Mucosa of rectum (tissue), 2 donors: ENCODE measurements around the gene RASD1.

Experiments used
- H3K27ac ChIP-seq, 2 donors: one replicate each; pipeline ENCODE4 v1.7.0; 2013; ENCODE audit warnings: inconsistent platforms in 2 of 2, low read depth in 2 of 2, low read length in 2 of 2
- H3K27me3 ChIP-seq, 2 donors: one replicate each; pipeline ENCODE4 v1.7.0; 2013; ENCODE audit warnings: low read length in 2 of 2; ENCODE audit not compliant: control insufficient read depth in 2 of 2, insufficient read depth in 2 of 2
- H3K36me3 ChIP-seq, 2 donors: one replicate each; pipeline ENCODE4 v1.7.0; 2013; ENCODE audit warnings: low read length in 2 of 2; ENCODE audit not compliant: control insufficient read depth in 2 of 2, insufficient read depth in 2 of 2
- H3K4me1 ChIP-seq, 2 donors: one replicate each; pipeline ENCODE4 v1.7.0; 2013; ENCODE audit warnings: low read length in 2 of 2, mild to moderate bottlenecking in 1 of 2; ENCODE audit not compliant: control insufficient read depth in 2 of 2, insufficient read depth in 2 of 2
- H3K4me3 ChIP-seq, 2 donors: one replicate each; pipeline ENCODE4 v1.7.0; 2013; ENCODE audit warnings: low read length in 2 of 2
- H3K9ac ChIP-seq, 2 donors: one replicate each; pipeline ENCODE4 v1.7.0; 2013; ENCODE audit warnings: low read length in 2 of 2, low read depth in 1 of 2, mild to moderate bottlenecking in 1 of 2
- H3K9me3 ChIP-seq, 2 donors: one replicate each; pipeline ENCODE4 v1.7.0; 2013; ENCODE audit warnings: low read length in 2 of 2; ENCODE audit not compliant: control insufficient read depth in 2 of 2
- donor health status: healthy.
- donor health status: Normal muscosa, but diverticular disease.

Gene RASD1

DNA sequence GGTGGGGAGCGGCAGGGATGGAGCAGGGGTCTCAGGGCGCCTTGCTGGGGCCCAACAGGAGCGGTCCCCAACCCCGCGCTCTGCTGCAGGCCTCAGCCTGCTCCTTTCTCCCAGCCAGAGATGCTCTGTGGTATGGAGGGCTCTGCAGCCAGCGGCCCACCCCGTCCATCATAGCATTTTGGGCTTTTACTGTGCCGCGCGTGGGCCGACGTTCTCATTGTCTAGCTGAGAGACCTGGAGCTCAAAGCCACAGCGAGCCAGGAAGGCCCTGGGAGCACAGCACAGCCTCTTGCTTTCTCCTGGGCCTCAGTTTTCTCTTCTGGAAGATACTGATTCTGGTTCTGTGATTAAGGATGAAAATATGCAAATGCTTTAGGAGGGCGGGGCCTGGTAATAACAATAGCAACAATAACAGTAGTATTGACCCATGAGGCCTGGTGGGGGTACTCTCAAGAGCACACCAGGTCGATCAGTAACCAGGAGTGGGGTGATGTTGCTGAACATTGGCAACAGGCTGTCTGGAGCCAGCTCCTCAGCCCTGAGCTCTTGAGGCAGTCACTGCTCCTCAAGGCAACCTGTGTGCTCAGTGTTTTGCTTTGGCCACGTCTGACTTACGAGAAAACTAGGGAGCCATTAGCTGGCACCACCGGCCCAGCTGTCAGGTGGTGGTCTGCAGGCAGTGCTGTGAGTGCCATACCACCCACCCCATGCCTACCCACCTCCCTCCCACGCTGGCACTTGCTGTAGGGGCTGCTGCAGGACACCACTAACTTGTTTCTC is 1.1 kb upstream of the RASD1 start:
- Histone ChIP-seq H3K4me3 (peak overlapping the region; percentile 37 to 75), H3K36me3 (peaks cover 3 to 5% of the 10 kb centered on the region in 2 donors), H3K9ac (no peak overlapping the region), H3K4me1 (peaks cover 36 to 42% of the 10 kb centered on the region in 2 donors), H3K9me3 (no peaks in the 10 kb centered on the region), H3K27ac (no peak overlapping the region), H3K27me3 (peaks cover 0 to 6% of the 10 kb centered on the region in 2 donors)

DNA sequence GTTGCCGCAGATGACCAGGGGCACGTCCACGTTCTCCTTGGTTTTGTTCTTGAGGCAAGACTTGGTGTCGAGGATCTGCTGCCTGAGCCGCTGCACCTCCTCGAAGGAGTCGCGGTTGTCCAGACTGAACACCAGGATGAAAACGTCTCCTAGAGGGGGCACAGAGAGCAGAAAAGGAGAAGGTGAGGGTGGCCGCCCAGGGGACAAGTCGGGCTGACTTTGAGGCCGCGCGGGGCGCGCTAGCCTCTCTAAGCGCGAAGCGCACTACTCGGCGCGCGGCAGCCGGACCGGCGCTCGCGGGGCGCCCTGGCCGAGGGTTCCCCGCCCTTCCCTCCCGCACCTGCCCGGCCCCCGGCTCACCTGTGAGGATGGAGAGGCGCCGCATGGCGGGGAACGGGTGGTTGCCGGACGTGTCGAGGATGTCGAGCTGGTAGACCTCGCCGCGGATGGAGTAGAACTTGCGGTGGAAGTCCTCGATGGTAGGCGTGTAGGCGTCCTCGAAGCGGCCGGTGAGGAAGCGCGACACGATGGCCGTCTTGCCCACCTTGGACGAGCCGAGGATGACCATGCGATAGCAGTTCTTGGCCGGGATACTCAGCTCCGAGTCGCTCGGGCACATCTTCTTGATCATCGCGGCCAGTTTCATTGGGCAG is 533 bp downstream of the RASD1 start:
- peak overlapping the region; percentile 63 to 75 for H3K9ac ChIP-seq
- peaks cover 36 to 42% of the 10 kb centered on the region in 2 donors for H3K4me1 ChIP-seq
- peaks cover 17 to 21% of the 10 kb centered on the region in 2 donors for H3K36me3 ChIP-seq
- peaks cover 0 to 3% of the 10 kb centered on the region in 2 donors for H3K27me3 ChIP-seq
- peak overlapping the region; percentile 70 to 71 for H3K27ac ChIP-seq
- no peaks in the 10 kb centered on the region for H3K9me3 ChIP-seq
- H3K4me3 ChIP-seq, result peak overlapping the region; percentile 55 to 76

GRCh38 chr17:17494870-17495535 is 1.2 kb downstream of the RASD1 start:
- peaks cover 36 to 42% of the 10 kb centered on the region in 2 donors for H3K4me1 ChIP-seq
- no peaks in the 10 kb centered on the region for H3K9me3 ChIP-seq
- H3K4me3 ChIP-seq, result peak overlapping the region; percentile 55 to 76
- peaks cover 17 to 21% of the 10 kb centered on the region in 2 donors for H3K36me3 ChIP-seq
- peaks cover 0 to 3% of the 10 kb centered on the region in 2 donors for H3K27me3 ChIP-seq
- H3K9ac ChIP-seq, result peak overlapping the region; percentile 63 to 75
- H3K27ac ChIP-seq, result peak overlapping the region; percentile 70 to 71

DNA sequence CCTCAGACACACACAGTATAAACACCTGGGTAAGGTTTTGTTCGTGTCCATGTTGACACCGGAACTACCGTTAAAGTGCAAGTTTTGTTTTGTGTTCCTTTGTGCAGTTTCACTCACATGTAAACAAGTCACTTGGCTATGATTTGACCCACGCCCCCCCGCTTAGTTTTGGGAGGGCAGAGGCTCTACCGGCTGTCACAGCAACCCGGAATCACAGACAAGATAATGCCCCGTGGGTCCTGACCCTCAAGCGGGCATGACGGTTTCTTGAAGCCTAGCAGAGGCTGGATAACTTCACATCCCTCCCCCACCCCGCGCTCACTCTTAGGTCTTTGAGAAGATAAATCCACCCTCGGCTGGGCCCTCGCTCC is 1.7 kb downstream of the RASD1 start:
- H3K9ac ChIP-seq, result peak overlapping the region in 1 of 2 donors; percentile 75
- H3K36me3 ChIP-seq, result peaks cover 17 to 25% of the 10 kb centered on the region in 2 donors
- H3K27ac ChIP-seq, result peak overlapping the region; percentile 70 to 71
- peaks cover 36 to 42% of the 10 kb centered on the region in 2 donors for H3K4me1 ChIP-seq
- H3K9me3 ChIP-seq, result no peaks in the 10 kb centered on the region
- peak overlapping the region; percentile 55 to 76 for H3K4me3 ChIP-seq
- peaks cover 0 to 3% of the 10 kb centered on the region in 2 donors for H3K27me3 ChIP-seq

GRCh38 chr17:17493986-17494466 is 2.2 kb downstream of the RASD1 start:
- Histone ChIP-seq H3K4me1 (peaks cover 36 to 42% of the 10 kb centered on the region in 2 donors), H3K4me3 (peak overlapping the region in 1 of 2 donors; percentile 76), H3K36me3 (peaks cover 17 to 25% of the 10 kb centered on the region in 2 donors), H3K27me3 (peaks cover 0 to 3% of the 10 kb centered on the region in 2 donors), H3K27ac (peak overlapping the region; percentile 43 to 64), H3K9ac (peak overlapping the region in 1 of 2 donors; percentile 52), H3K9me3 (no peaks in the 10 kb centered on the region)

- Histone ChIP-seq H3K36me3 (peaks cover 17 to 25% of the 10 kb centered on the region in 2 donors), H3K9me3 (no peaks in the 10 kb centered on the region), H3K4me1 (peaks cover 36% of the 10 kb centered on the region in 2 donors), H3K27ac (peak overlapping the region; percentile 43 to 64), H3K27me3 (peaks cover 0 to 3% of the 10 kb centered on the region in 2 donors), H3K4me3 (no peak overlapping the region), H3K9ac (peak overlapping the region in 1 of 2 donors; percentile 52)
Measured at GRCh38 chr17:17493249-17493985, 2.8 kb downstream of the RASD1 start.

DNA sequence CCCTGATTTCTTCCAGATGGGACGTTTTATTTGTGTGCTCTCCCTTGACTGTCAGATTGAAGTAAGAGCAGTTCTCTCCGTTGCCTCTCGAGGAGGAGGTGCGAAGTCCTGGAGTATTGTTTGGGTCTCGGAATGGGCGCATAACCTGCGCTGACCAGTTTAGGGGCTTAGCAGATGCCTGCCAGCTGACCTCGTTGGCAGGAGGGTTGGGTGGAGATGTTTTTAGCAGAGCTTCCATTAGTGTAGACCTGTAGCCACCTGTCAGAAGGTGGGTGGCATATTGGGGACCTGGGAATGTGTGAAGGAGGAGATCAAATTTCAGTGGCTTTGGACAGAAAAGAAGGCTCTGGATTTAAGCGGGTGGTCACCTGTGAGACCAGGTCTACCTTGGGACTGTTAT is 3.6 kb downstream of the RASD1 start:
- Histone ChIP-seq H3K9ac (no peak overlapping the region), H3K9me3 (no peaks in the 10 kb centered on the region), H3K27me3 (peaks cover 0 to 3% of the 10 kb centered on the region in 2 donors), H3K4me3 (no peak overlapping the region), H3K27ac (no peak overlapping the region), H3K4me1 (peaks cover 30 to 32% of the 10 kb centered on the region in 2 donors), H3K36me3 (peaks cover 23 to 33% of the 10 kb centered on the region in 2 donors)

- Histone ChIP-seq H3K9ac (no peak overlapping the region), H3K4me3 (no peak overlapping the region), H3K36me3 (peaks cover 27 to 35% of the 10 kb centered on the region in 2 donors), H3K9me3 (no peaks in the 10 kb centered on the region), H3K4me1 (peaks cover 28 to 32% of the 10 kb centered on the region in 2 donors), H3K27me3 (peaks cover 0 to 3% of the 10 kb centered on the region in 2 donors), H3K27ac (no peak overlapping the region)
Measured at GRCh38 chr17:17492085-17492484, 4.1 kb downstream of the RASD1 start.

GRCh38 chr17:17491546-17491988 is 4.6 kb downstream of the RASD1 start:
- Histone ChIP-seq H3K9ac (no peak overlapping the region), H3K4me3 (no peak overlapping the region), H3K4me1 (peaks cover 28 to 30% of the 10 kb centered on the region in 2 donors), H3K36me3 (peaks cover 27 to 35% of the 10 kb centered on the region in 2 donors), H3K27ac (no peak overlapping the region), H3K9me3 (no peaks in the 10 kb centered on the region), H3K27me3 (peaks cover 0 to 3% of the 10 kb centered on the region in 2 donors)
